Small intestine (tissue), 7 donors: ENCODE data around the gene FAS. TPM values are rescaled to one million over a fixed set of nuclear protein-coding genes. Genes with fewer than 3 reads are reported as not detected.

Experiments used
- DNase-seq, 2 donors: peaks; one replicate each; pipeline versions ENCODE4 v3.0.0 to v3.0.0-alpha.2; 2013
- FAIRE-seq: peaks from 2 replicates; lab custom pipeline; 2012; peaks lifted over from hg19 to GRCh38; lab: Jason Lieb, UNC
- H3K27ac ChIP-seq, 3 donors: one replicate each; pipeline ENCODE4 v1.5.1; 2013; ENCODE audit warnings: low read length in 2 of 3, mild to moderate bottlenecking in 2 of 3, control low read depth in 1 of 3, inconsistent platforms in 1 of 3, low read depth in 1 of 3, moderate library complexity in 1 of 3
- H3K27me3 ChIP-seq, 3 donors: one replicate each; pipeline ENCODE4 v1.6.1; 2013; ENCODE audit warnings: low read length in 3 of 3, inconsistent platforms in 1 of 3; ENCODE audit not compliant: control insufficient read depth in 3 of 3, insufficient read depth in 3 of 3
- H3K36me3 ChIP-seq, 3 donors: one replicate each; pipeline ENCODE4 v1.6.1; 2013; ENCODE audit warnings: low read length in 3 of 3, inconsistent platforms in 1 of 3, low read depth in 1 of 3, mild to moderate bottlenecking in 1 of 3, moderate library complexity in 1 of 3; ENCODE audit not compliant: control insufficient read depth in 3 of 3, insufficient read depth in 2 of 3
- H3K4me1 ChIP-seq, 3 donors: one replicate each; pipeline ENCODE4 v1.6.1; 2013; ENCODE audit warnings: low read length in 2 of 3, inconsistent platforms in 1 of 3, low read depth in 1 of 3, mild to moderate bottlenecking in 1 of 3, moderate library complexity in 1 of 3; ENCODE audit not compliant: control insufficient read depth in 3 of 3, insufficient read depth in 2 of 3
- H3K4me3 ChIP-seq, 3 donors: one replicate each; pipeline ENCODE4 v1.5.1; 2013; ENCODE audit warnings: low read length in 3 of 3, control low read depth in 1 of 3, inconsistent platforms in 1 of 3, low read depth in 1 of 3, mild to moderate bottlenecking in 1 of 3, moderate library complexity in 1 of 3
- H3K9me3 ChIP-seq, 2 donors: one replicate each; pipeline ENCODE4 v1.6.1; 2013; ENCODE audit warnings: low read depth in 1 of 2, low read length in 1 of 2; ENCODE audit not compliant: control insufficient read depth in 2 of 2, insufficient read depth in 1 of 2
- WGBS, 3 donors: extraction: QIAGEN DNeasy Blood & Tissue Kit; methylation state at CpG; one replicate each; pipeline ENCODE4 v1.1.7; 2013; 5-methylcytosine and 5-hydroxymethylcytosine counted together
- polyA plus RNA-seq, 4 donors: library from polyadenylated mRNA; stranded (reverse) in 3 of 4; unstranded in 1 of 4; fragments of 200-250 nt in 3 of 4; fragments of 120-200 nt in 1 of 4; gene quantifications; one replicate each; pipeline versions ENCODE4 v1.2.1 to v1.2.3, GENCODE V29; 2013
- donor health status: healthy with polysubstance abuse.
- donor health status: control.
- donor health status: control.
- donor health status: Bipolar disorder and iron deficiency.
- donor health status: healthy.

The FAS gene
- polyA plus RNA-seq, 4 donors, result 3.4 to 11.3 (median 5.7) TPM

- FAIRE-seq (peak; percentile 73), DNase-seq (peak; percentile 58 to 78)
- no peaks in the 10 kb centered on the region for H3K27me3 ChIP-seq
- no peaks in the 10 kb centered on the region for H3K9me3 ChIP-seq
- no peaks in the 10 kb centered on the region for H3K36me3 ChIP-seq
- no peaks in the 10 kb centered on the region for H3K4me1 ChIP-seq
- H3K4me3 ChIP-seq, result peak overlapping the region in 2 of 3 donors; percentile 6 to 26
- 12 to 16% (median 16%) methylated on average over 7 of the region's 7 CpGs for WGBS, 3 donors
- H3K27ac ChIP-seq, result peak overlapping the region in 2 of 3 donors; percentile 54 to 80
Observed at GRCh38 chr10:88974446-88975376, 15.9 kb upstream of the FAS start.

- peak overlapping the region in 2 of 3 donors; percentile 54 to 80 for H3K27ac ChIP-seq
- FAIRE-seq, result no peak
- no peaks in the 10 kb centered on the region for H3K9me3 ChIP-seq
- H3K4me3 ChIP-seq, result peak overlapping the region in 2 of 3 donors; percentile 6 to 26
- no peaks in the 10 kb centered on the region for H3K36me3 ChIP-seq
- WGBS, 3 donors, result 46 to 58% (median 54%) methylated on average over 3 of the region's 3 CpGs
- no peak for DNase-seq
- peaks cover 0 to 3% (median 0%) of the 10 kb centered on the region in 3 donors for H3K4me1 ChIP-seq
- no peaks in the 10 kb centered on the region for H3K27me3 ChIP-seq
Observed at GRCh38 chr10:88975377-88975720, 15.2 kb upstream of the FAS start.

GRCh38 chr10:88978463-88978862, 12.1 kb upstream of the FAS start:
- FAIRE-seq, result no peak
- no peak overlapping the region for H3K27ac ChIP-seq

GRCh38 chr10:88979153-88979562, 11.4 kb upstream of the FAS start:
- Histone ChIP-seq H3K27me3 (no peaks in the 10 kb centered on the region), H3K9me3 (no peaks in the 10 kb centered on the region), H3K27ac (peak overlapping the region in 1 of 3 donors; percentile 2), H3K4me1 (peaks cover 0 to 18% (median 6%) of the 10 kb centered on the region in 3 donors), H3K4me3 (no peak overlapping the region), H3K36me3 (no peaks in the 10 kb centered on the region)
- WGBS, 3 donors, result 50 to 71% (median 67%) methylated on average over 5 of the region's 5 CpGs
- DNase-seq, result no peak
- FAIRE-seq, result no peak

More at GRCh38 chr10:88978463-88978862, 12.1 kb upstream of the FAS start:
- no peak for DNase-seq
- H3K27me3 ChIP-seq, result no peaks in the 10 kb centered on the region
- peaks cover 0 to 16% (median 2%) of the 10 kb centered on the region in 3 donors for H3K4me1 ChIP-seq
- H3K9me3 ChIP-seq, result no peaks in the 10 kb centered on the region
- H3K36me3 ChIP-seq, result no peaks in the 10 kb centered on the region
- no peak overlapping the region for H3K4me3 ChIP-seq
- WGBS, 3 donors, result 92 to 98% (median 95%) methylated on average over 2 of the region's 2 CpGs

GRCh38 chr10:88979603-88980002, 11.0 kb upstream of the FAS start:
- H3K27me3 ChIP-seq, result no peaks in the 10 kb centered on the region
- 82 to 87% (median 87%) methylated on average over 4 of the region's 4 CpGs for WGBS, 3 donors
- H3K9me3 ChIP-seq, result no peaks in the 10 kb centered on the region
- FAIRE-seq, result no peak
- peaks cover 0 to 18% (median 6%) of the 10 kb centered on the region in 3 donors for H3K4me1 ChIP-seq
- DNase-seq, result no peak
- H3K36me3 ChIP-seq, result no peaks in the 10 kb centered on the region
- H3K4me3 ChIP-seq, result no peak overlapping the region
- H3K27ac ChIP-seq, result peak overlapping the region in 1 of 3 donors; percentile 44

GRCh38 chr10:88980247-88980646, 10.4 kb upstream of the FAS start:
- no peak overlapping the region for H3K4me3 ChIP-seq
- FAIRE-seq (no peak), DNase-seq (no peak)
- H3K9me3 ChIP-seq, result no peaks in the 10 kb centered on the region
- no peaks in the 10 kb centered on the region for H3K36me3 ChIP-seq
- H3K27me3 ChIP-seq, result no peaks in the 10 kb centered on the region
- H3K4me1 ChIP-seq, result peaks cover 0 to 18% (median 6%) of the 10 kb centered on the region in 3 donors
- 59 to 88% (median 78%) methylated on average over 4 of the region's 4 CpGs for WGBS, 3 donors
- H3K27ac ChIP-seq, result peak overlapping the region in 1 of 3 donors; percentile 59

GRCh38 chr10:88980800-88981199, 9.8 kb upstream of the FAS start:
- no peaks in the 10 kb centered on the region for H3K9me3 ChIP-seq
- no peaks in the 10 kb centered on the region for H3K27me3 ChIP-seq
- peaks cover 0 to 18% (median 6%) of the 10 kb centered on the region in 3 donors for H3K4me1 ChIP-seq
- no peak for DNase-seq
- WGBS, 3 donors, result 36 to 58% (median 56%) methylated on average over 4 of the region's 4 CpGs
- H3K4me3 ChIP-seq, result no peak overlapping the region
- H3K27ac ChIP-seq, result peak overlapping the region in 1 of 3 donors; percentile 69
- FAIRE-seq, result no peak
- H3K36me3 ChIP-seq, result no peaks in the 10 kb centered on the region

- Histone ChIP-seq H3K27ac (peak overlapping the region in 1 of 3 donors; percentile 43), H3K36me3 (no peaks in the 10 kb centered on the region), H3K4me3 (no peak overlapping the region), H3K27me3 (no peaks in the 10 kb centered on the region), H3K9me3 (no peaks in the 10 kb centered on the region), H3K4me1 (peaks cover 0 to 18% (median 6%) of the 10 kb centered on the region in 3 donors)
- FAIRE-seq (no peak), DNase-seq (no peak)
- 66 to 75% (median 73%) methylated on average over 5 of the region's 5 CpGs for WGBS, 3 donors
Observed at GRCh38 chr10:88981435-88981834, 9.2 kb upstream of the FAS start.
